ACC112 (cell line): ENCODE data around the gene WNT9B.

ENCODE experiments used
- H2AFZ ChIP-seq: fragments of 200-600 bp; sonication (generic); one replicate; pipeline ENCODE4 v1.6.0; 2017; ENCODE audit warnings: antibody characterized with exemption, low read length; ENCODE audit not compliant: unreplicated experiment
- H3K27ac ChIP-seq: fragments of 200-600 bp; sonication (generic); 2 replicates; pipeline ENCODE4 v1.5.1; 2014; ENCODE audit warnings: low read depth, mild to moderate bottlenecking, antibody characterized with exemption, low read length, moderate library complexity
- H3K27me3 ChIP-seq: fragments of 200-600 bp; sonication (generic); 2 replicates; pipeline ENCODE4 v1.6.1; 2014; ENCODE audit warnings: mild to moderate bottlenecking, antibody characterized with exemption, low read length, moderate library complexity, mixed read lengths; ENCODE audit not compliant: insufficient read depth
- H3K36me3 ChIP-seq: fragments of 200-600 bp; sonication (generic); 2 replicates; pipeline ENCODE4 v1.6.1; 2016; ENCODE audit warnings: mild to moderate bottlenecking, antibody characterized with exemption, low read length, moderate library complexity, mixed read lengths; ENCODE audit not compliant: insufficient read depth
- H3K4me1 ChIP-seq: fragments of 200-600 bp; sonication (generic); one replicate; pipeline ENCODE4 v1.6.1; 2016; ENCODE audit warnings: low read length, mixed read lengths; ENCODE audit not compliant: insufficient read depth, unreplicated experiment, control insufficient read depth
- H3K4me3 ChIP-seq: fragments of 200-600 bp; sonication (generic); 2 replicates; pipeline ENCODE4 v1.5.1; 2014; ENCODE audit warnings: mild to moderate bottlenecking, low read depth, low read length
- H3K79me2 ChIP-seq: fragments of 200-600 bp; sonication (generic); one replicate; pipeline ENCODE4 v1.6.0; 2016; ENCODE audit warnings: low read length; ENCODE audit not compliant: control insufficient read depth, unreplicated experiment, insufficient read depth

The WNT9B gene

GRCh38 chr17:46851029-46851741 is at the start of gene WNT9B:
Gene WNT9B (plus strand): TSS chr17:46851583. CDS start chr17:46851639, 56 bp downstream.
- Histone ChIP-seq H3K4me1 (no peaks in the 10 kb centered on the region), H3K79me2 (no peaks in the 10 kb centered on the region), H3K27me3 (peaks cover 68% of the 10 kb centered on the region), H2AFZ (no peak within 1 kb of the TSS), H3K4me3 (peak within 1 kb of the TSS; percentile 60), H3K27ac (no peak within 1 kb of the TSS), H3K36me3 (no peaks in the 10 kb centered on the region)

DNA sequence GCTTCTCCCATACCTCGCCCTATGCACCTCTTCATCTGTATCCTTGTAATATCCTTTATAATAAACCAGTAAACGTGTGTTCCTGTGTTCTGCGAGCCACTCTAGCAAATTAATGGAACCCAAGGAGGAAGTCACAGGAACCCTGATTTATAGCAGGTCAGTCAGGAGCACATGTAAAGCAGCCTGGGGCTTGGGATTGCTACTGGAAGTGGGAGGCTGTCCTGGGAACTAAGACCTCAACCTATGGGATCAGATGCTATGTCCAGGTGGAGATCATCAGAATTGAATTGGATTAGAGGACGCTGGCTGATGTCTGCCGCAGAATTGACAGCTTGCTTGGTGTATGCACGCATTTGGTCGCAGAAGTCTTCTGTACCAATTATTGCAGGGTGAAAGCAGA is 48.6 kb upstream of the WNT9B start:
- no peak overlapping the region for H3K27ac ChIP-seq
- H3K4me3 ChIP-seq = no peak overlapping the region
- H3K27me3 ChIP-seq = no peaks in the 10 kb centered on the region
- no peaks in the 10 kb centered on the region for H3K36me3 ChIP-seq
- H2AFZ ChIP-seq = no peak overlapping the region
- H3K79me2 ChIP-seq = no peaks in the 10 kb centered on the region
- H3K4me1 ChIP-seq = no peaks in the 10 kb centered on the region

DNA sequence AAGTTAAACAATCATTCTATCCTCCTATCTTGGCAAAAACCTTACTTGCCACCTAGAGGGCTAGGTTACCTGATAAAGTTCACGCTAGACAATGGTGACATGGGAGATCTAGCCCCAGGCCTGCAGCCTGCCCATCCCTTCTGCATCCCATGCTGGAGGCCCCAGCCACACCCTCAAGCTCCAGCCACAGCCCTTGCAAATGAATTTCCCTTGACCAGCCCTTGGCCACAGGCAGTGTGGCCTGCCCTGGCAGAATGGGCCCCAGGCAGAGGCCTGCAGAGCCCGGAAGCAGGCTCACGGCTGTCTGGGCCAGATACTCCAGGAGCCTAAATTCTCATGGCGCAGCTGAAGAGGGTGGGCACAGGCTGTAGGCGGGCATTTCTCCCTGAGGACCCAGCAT is 47.8 kb upstream of the WNT9B start:
- H3K4me3 ChIP-seq = no peak overlapping the region

DNA sequence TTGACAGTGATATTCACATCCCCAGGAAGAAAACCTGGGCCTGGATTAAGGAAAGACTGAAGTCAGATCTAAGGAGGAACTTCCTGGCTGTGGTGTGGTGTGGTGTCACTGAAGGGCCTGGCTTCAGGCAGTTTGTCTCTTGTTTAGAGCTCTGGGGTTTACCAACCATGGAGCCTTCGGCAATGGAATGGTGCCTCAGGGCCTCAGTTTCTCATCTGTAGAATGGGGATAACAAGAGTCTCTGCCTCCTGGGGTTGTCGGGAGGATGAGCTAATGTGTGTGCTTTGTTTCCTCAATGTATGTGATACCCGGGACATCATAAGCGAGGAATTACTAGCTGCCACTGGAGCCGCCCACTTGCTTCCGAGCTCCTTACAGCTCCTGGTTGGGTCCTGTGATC is 45.6 kb upstream of the WNT9B start:
- Histone ChIP-seq H3K27me3 (no peaks in the 10 kb centered on the region), H3K36me3 (no peaks in the 10 kb centered on the region), H2AFZ (no peak overlapping the region), H3K4me3 (no peak overlapping the region), H3K79me2 (no peaks in the 10 kb centered on the region), H3K27ac (no peak overlapping the region), H3K4me1 (no peaks in the 10 kb centered on the region)

More for the DNA sequence above, 47.8 kb upstream of the WNT9B start:
- H3K27ac ChIP-seq = no peak overlapping the region
- H2AFZ ChIP-seq = no peak overlapping the region
- H3K36me3 ChIP-seq = no peaks in the 10 kb centered on the region
- H3K27me3 ChIP-seq = no peaks in the 10 kb centered on the region
- no peaks in the 10 kb centered on the region for H3K79me2 ChIP-seq
- no peaks in the 10 kb centered on the region for H3K4me1 ChIP-seq

- Histone ChIP-seq H2AFZ (no peak overlapping the region), H3K4me1 (no peaks in the 10 kb centered on the region), H3K27me3 (0 out of 2 replicates have a peak, but pooled peaks cover 4% of the 10 kb centered on the region), H3K79me2 (no peaks in the 10 kb centered on the region), H3K4me3 (no peak overlapping the region), H3K36me3 (no peaks in the 10 kb centered on the region), H3K27ac (no peak overlapping the region)
Measured at GRCh38 chr17:46809110-46809571, 42.2 kb upstream of the WNT9B start.

DNA sequence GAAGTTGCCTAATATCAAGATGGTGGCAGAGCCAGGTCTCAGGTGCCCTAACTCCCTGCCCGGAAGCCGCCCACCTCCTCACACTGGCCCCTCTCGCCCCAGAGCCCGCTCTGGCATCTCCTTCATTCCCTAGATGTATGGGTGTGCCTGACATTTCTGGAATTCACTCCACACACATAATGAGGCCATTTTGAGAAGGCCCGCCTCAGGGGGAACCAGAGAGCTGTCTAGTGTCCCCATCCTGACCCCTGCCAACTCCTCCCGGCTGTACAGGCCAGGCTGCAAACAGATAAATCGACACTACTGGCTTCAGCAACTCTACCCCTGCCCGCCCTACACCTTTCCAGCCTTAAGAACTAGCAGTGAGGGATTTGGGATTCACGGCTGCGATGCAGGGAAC is 40.5 kb upstream of the WNT9B start:
- H3K36me3 ChIP-seq = no peaks in the 10 kb centered on the region
- 0 out of 2 replicates have a peak, but pooled peaks cover 4% of the 10 kb centered on the region for H3K27me3 ChIP-seq
- H3K79me2 ChIP-seq = no peaks in the 10 kb centered on the region
- no peak overlapping the region for H2AFZ ChIP-seq
- H3K27ac ChIP-seq = no peak overlapping the region
- H3K4me3 ChIP-seq = no peak overlapping the region
- H3K4me1 ChIP-seq = no peaks in the 10 kb centered on the region

DNA sequence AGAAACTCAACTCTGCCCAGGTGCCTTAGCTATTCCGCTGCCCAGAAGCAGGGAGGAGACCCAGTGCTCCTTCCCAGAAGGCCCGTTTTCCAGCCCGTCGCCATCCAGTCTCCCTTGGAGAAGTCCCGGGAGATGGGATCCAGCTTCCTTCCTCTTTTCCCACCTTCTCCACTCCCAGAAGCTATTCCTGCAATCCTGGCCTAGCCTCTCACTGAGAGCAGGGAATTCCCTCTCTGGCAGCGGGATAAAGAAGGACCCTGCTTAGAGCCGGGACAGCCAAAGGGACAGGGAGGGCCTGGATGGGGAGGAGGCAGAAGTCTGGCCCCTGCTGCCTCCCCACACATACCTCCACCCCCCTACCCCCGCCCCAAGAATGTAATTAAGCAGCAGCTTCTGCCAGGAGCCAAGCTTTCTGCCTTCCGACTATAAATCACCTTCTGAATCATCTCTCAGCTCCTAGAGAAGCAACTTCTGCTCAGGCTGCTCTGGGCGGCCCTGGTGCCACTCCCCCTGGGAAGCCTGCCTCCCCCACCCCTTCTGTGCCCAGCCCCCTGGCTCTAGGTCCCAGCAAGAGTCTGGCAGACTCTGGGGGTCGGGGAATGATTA is 39.3 kb upstream of the WNT9B start:
- Histone ChIP-seq H3K27me3 (peaks cover 14% of the 10 kb centered on the region), H3K4me3 (no peak overlapping the region), H3K36me3 (no peaks in the 10 kb centered on the region), H3K27ac (no peak overlapping the region), H3K4me1 (no peaks in the 10 kb centered on the region), H3K79me2 (no peaks in the 10 kb centered on the region), H2AFZ (no peak overlapping the region)

GRCh38 chr17:46812624-46813318 is 38.6 kb upstream of the WNT9B start:
- Histone ChIP-seq H2AFZ (no peak overlapping the region), H3K4me3 (no peak overlapping the region), H3K4me1 (no peaks in the 10 kb centered on the region), H3K79me2 (no peaks in the 10 kb centered on the region), H3K36me3 (no peaks in the 10 kb centered on the region), H3K27ac (no peak overlapping the region), H3K27me3 (peaks cover 21% of the 10 kb centered on the region)

DNA sequence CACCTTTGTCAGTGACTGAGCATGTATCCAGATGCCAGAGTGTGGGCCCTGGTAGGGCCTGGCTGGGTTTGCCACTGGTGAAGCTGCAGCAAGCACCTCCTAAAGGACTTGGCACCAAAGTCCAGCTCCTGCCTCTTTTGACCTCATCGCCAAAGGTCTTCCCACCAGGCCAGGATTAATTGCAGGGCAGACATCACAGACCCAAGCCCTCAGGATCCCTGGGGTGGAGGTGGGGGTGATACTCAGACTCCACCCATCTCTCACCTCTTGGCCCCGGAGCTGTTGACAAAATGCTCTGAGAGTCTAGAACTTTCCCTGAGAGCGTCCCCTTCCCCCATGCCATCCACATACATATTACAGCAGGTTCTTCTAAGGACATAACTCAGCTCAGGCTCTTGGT is 37.5 kb upstream of the WNT9B start:
- no peak overlapping the region for H2AFZ ChIP-seq
- no peak overlapping the region for H3K4me3 ChIP-seq
- peaks cover 31% of the 10 kb centered on the region for H3K27me3 ChIP-seq
- H3K4me1 ChIP-seq = no peaks in the 10 kb centered on the region
- no peaks in the 10 kb centered on the region for H3K36me3 ChIP-seq
- H3K27ac ChIP-seq = no peak overlapping the region
- no peaks in the 10 kb centered on the region for H3K79me2 ChIP-seq

DNA sequence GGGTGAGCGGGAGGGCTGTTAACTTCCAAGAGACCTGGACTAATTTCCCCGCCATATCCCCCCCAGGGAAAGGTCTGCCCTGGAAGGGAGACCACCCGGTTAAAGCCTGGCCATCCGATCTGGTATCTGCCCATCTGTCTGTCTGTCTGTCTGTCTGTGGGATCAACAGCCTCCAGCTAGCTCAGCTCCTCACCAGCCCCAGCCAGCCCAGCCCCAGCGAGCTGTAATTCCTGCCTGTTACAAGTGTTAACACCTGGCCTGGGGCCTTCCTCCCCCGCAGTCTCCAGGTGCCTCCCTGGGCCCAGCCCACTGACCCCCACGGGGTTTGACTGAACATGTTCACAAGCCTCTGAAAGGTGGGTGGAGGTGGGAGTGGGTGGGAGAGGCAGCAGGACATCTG is 36.9 kb upstream of the WNT9B start:
- Histone ChIP-seq H3K27ac (no peak overlapping the region), H3K4me3 (no peak overlapping the region), H2AFZ (no peak overlapping the region), H3K27me3 (peaks cover 36% of the 10 kb centered on the region), H3K4me1 (no peaks in the 10 kb centered on the region), H3K79me2 (no peaks in the 10 kb centered on the region), H3K36me3 (no peaks in the 10 kb centered on the region)
